GM12873 (cell line): ENCODE data around the gene SGMS1.

Source experiments
- CTCF ChIP-seq: IDR thresholded peaks from 2 replicates; pipeline ENCODE4 v1.5.1; 2012; ENCODE audit warnings: low read depth, mild to moderate bottlenecking, moderate library complexity, low read length, control low read depth; ENCODE audit not compliant: insufficient read depth; ENCODE audit errors: missing control alignments

The SGMS1 gene

DNA sequence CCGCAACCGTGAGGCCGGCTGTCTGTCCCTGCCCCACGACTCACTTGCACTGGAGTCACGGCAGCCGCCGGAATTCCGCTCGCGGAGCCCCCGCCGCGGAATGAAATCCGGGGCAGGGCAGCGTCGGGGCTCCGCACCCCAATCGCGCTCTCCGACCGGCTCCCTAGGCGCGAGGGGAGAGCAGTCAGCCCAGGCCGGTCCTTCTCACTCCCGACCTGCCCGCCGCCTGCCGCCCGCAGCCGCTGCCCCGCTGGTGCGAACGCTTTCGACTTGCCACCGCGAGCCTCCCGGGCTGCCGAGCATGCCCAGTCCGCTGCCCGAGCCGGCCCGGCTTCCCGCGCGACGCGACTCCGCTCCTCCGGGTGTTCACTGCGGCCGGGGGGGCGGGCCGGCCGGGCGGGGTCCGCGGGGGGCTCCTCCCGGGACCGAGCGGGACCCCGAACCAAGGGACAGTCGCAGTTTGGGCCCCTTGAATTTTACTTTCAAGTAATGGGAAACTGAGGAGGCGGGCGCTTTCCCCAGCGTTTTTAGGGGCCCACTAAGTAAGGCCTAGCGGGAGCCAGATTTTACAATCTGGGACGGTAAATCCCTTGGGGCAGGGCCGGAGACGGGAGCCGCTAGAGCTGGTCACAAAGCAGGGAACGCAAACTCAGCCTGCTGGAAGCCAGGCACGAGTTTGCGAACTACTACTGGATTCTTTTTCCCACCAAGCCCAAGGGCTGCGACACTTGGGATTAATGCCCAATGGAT lies at the start of gene SGMS1:
SGMS1 (minus strand) TSS at position 294 of the 750 bp plus-strand sequence. CDS start 279,842 bp downstream, outside the sequence.
- no peak for TF ChIP-seq CTCF

GRCh38 chr10:50667353-50667752 lies 43.6 kb upstream of the SGMS1 start:
- TF ChIP-seq CTCF: peak; percentile 12

- no peak for TF ChIP-seq CTCF
Measured at GRCh38 chr10:50658165-50658564, 34.4 kb upstream of the SGMS1 start.

DNA sequence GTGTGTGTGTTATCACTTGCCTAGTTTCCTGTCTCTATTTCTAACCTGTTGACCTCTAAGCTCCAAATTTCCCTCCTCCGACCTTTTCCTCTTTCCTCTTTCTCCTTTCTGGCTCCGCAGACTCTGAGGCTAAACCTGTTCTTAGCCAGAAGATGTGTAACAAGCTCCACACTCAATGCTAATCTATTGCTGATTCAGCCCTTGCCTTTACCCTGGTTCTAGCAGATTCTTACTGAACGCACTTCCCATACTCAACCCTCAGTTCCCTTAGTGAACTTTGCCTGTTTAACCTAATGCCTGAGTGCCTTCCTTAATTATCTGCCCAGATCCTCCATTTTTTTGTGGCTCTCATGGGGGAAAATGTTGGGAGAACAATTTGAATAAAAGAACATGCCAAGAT lies 30.0 kb upstream of the SGMS1 start:
- no peak for TF ChIP-seq CTCF

- TF ChIP-seq CTCF: peak; percentile 51
Measured at GRCh38 chr10:50653142-50653541, 29.4 kb upstream of the SGMS1 start.

- no peak for TF ChIP-seq CTCF
Measured at GRCh38 chr10:50651808-50652207, 28.1 kb upstream of the SGMS1 start.

DNA sequence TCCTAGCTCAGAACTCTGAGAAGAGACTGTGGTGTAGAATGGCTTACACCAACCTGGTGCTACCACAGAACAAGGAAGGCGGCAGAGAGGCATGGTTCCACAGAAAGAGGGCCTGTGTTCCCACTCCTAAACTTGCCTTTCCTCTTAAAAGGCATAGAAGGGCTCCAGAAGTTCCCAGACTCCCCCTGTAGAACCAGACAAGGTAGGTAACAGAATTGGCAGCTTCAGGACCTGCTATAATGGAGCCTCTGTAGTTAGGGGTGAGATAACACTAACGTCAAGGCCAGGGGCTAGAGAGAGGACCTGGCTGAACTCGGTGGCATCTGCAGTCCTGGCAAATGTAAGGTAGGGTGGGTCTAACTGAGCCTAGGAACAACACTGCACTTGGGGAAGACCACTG lies 26.7 kb upstream of the SGMS1 start:
- no peak for TF ChIP-seq CTCF
